AG04450 (cell line): ENCODE results near the gene CHADL. TPM values are rescaled to one million over a fixed set of nuclear protein-coding genes. Genes with fewer than 3 reads are reported as not detected.

Source experiments
- polyA plus RNA-seq: library from polyadenylated mRNA; depleted of rRNA; stranded (reverse); fragments of >200 nt; gene quantifications from 2 replicates; pipeline ENCODE4 v1.2.3, GENCODE V29; 2011; rRNA removed
- small RNA-seq: library from RNA; depleted of rRNA; stranded (forward); fragments of <200 nt; gene quantifications from one replicate; pipeline ENCODE3, GENCODE V24; 2012; ENCODE audit warnings: low read depth; ENCODE audit not compliant: insufficient read length

Gene CHADL
- polyA plus RNA-seq, 1 experiment: 0.24 TPM

Small RNA genes within 50 kb of the gene (small RNA-seq; reads per million reads assigned to genes)
- gene MIR6889: not detected

Other genes starting within 250 kb of the CHADL start
- 19.6 and 28.4 TPM in 2 replicates for gene EP300, start 148.3 kb downstream of the CHADL start, polyA plus RNA-seq
- 19.1 and 19.8 TPM in 2 replicates for gene L3MBTL2, start 35.6 kb downstream of the CHADL start, polyA plus RNA-seq
- 75.8 and 94.9 TPM in 2 replicates for gene RANGAP1, start 45.3 kb upstream of the CHADL start, polyA plus RNA-seq
- gene ZC3H7B, start 60.6 kb upstream of the CHADL start, polyA plus RNA-seq: 55.3 and 68.7 TPM in 2 replicates
- 13.7 and 18.3 TPM in 2 replicates for gene TEF, start 141.0 kb upstream of the CHADL start, polyA plus RNA-seq
- 25.9 and 27.0 TPM in 2 replicates for gene TOB2, start 205.9 kb upstream of the CHADL start, polyA plus RNA-seq
- 47.9 and 53.8 TPM in 2 replicates for gene PHF5A, start 227.8 kb upstream of the CHADL start, polyA plus RNA-seq
- 32.2 and 44.4 TPM in 2 replicates for gene ACO2, start 228.2 kb upstream of the CHADL start, polyA plus RNA-seq